K562 (cell line): ENCODE data around the gene SULT2B1. TPM values are rescaled to one million over a fixed set of nuclear protein-coding genes. Genes with fewer than 3 reads are reported as not detected.

Experiments
- ATAC-seq: fragments of 200-7000 bp; cut with Tn5 transposase; 3 replicates; pipeline ENCODE4 v1.9.1; 2020; ENCODE audit warnings: moderate library complexity
- BruUV-seq: library from RNA; stranded (reverse); fragments of 400-500 nt; replicated peaks from 2 replicates; lab custom pipeline; 2021; lab: Mats Ljungman, UMichigan
- CTCF ChIA-PET: fragments of 300-600 bp; formaldehyde crosslinking; extraction: SDS; loops from one replicate; lab custom pipeline; 2021; ENCODE audit warnings: low intra/inter-chr PET ratio; lab: Yijun Ruan, JAX
- POLR2A ChIA-PET: fragments of 300-600, 350-650 bp; sonication (Branson Sonifier 250); formaldehyde crosslinking; extraction: SDS; loops from one replicate; lab custom pipeline; 2021; ENCODE audit warnings: antibody characterized with exemption, inconsistent platforms; lab: Yijun Ruan, JAX
- DNase-seq, 4 experiments: peaks; one replicate each; pipeline versions ENCODE4 v3.0.0 to v3.0.0-alpha.2; 2011 to 2018; ENCODE audit warnings: low spot score in 3 of 4, mixed read lengths in 3 of 4; ENCODE audit errors: extremely low read depth in 1 of 4
- FAIRE-seq: peaks from 2 replicates; lab custom pipeline; 2011; peaks lifted over from hg19 to GRCh38; lab: Jason Lieb, UNC
- H2AFZ ChIP-seq: 2 replicates; pipeline ENCODE4 v1.6.0; 2011; ENCODE audit warnings: low read depth, low read length, control low read depth, inconsistent platforms
- H3K27ac ChIP-seq: fragments of 200-600 bp; 3 replicates; pipeline ENCODE4 v1.8.0; 2011; ENCODE audit warnings: low read depth, mild to moderate bottlenecking, control low read depth, inconsistent platforms, low read length, moderate library complexity, mixed read lengths; ENCODE audit errors: extremely low read depth
- H3K27me3 ChIP-seq, 2 experiments: fragments of 300-600 bp in 1 of 2; 2 replicates in 1 of 2; 3 replicates in 1 of 2; pipeline versions ENCODE4 v1.6.0 to v1.8.0; 2011; ENCODE audit warnings: inconsistent platforms in 2 of 2, low read length in 2 of 2, mild to moderate bottlenecking in 1 of 2, mixed read lengths in 1 of 2, moderate library complexity in 1 of 2; ENCODE audit not compliant: control insufficient read depth in 2 of 2, insufficient read depth in 2 of 2
- H3K36me3 ChIP-seq: fragments of 300-600 bp; 3 replicates; pipeline ENCODE4 v1.8.0; 2011; ENCODE audit warnings: mild to moderate bottlenecking, low read length, inconsistent platforms; ENCODE audit not compliant: control insufficient read depth, insufficient read depth
- H3K4me1 ChIP-seq, 2 experiments: fragments of 200-600 bp in 1 of 2; replicated peaks in 1 of 2; 2 replicates in 1 of 2; 3 replicates in 1 of 2; pipeline versions ENCODE4 v1.5.1 to v1.8.0; 2011; ENCODE audit warnings: inconsistent platforms in 2 of 2, low read length in 2 of 2, mild to moderate bottlenecking in 1 of 2, mixed read lengths in 1 of 2, moderate library complexity in 1 of 2; ENCODE audit not compliant: control insufficient read depth in 2 of 2, insufficient read depth in 2 of 2
- H3K4me2 ChIP-seq: 2 replicates; pipeline ENCODE4 v1.6.1; 2011; ENCODE audit warnings: low read length, control low read depth, inconsistent platforms, mixed read lengths; ENCODE audit not compliant: insufficient read depth
- H3K4me3 ChIP-seq: fragments of 200-600 bp; sonication (generic), shearing (Covaris generic); 2 replicates; pipeline ENCODE4 v1.5.1; 2016; ENCODE audit warnings: control low read depth, inconsistent platforms
- H3K79me2 ChIP-seq: fragments of 200-600 bp; 3 replicates; pipeline ENCODE4 v1.8.0; 2011; ENCODE audit warnings: low read length, inconsistent platforms; ENCODE audit not compliant: control insufficient read depth, insufficient read depth
- H3K9ac ChIP-seq, 2 experiments: 2 replicates each; pipeline versions ENCODE4 v1.6.0 to v1.6.1; 2011; ENCODE audit warnings: low read depth in 2 of 2, low read length in 2 of 2, control low read depth in 1 of 2, inconsistent platforms in 1 of 2, mild to moderate bottlenecking in 1 of 2, mixed read lengths in 1 of 2; ENCODE audit not compliant: insufficient read depth in 1 of 2
- H3K9me1 ChIP-seq: one replicate; pipeline ENCODE4 v1.6.0; 2011; ENCODE audit warnings: inconsistent platforms, mild to moderate bottlenecking, low read length, moderate library complexity; ENCODE audit not compliant: control insufficient read depth, insufficient read depth
- H3K9me3 ChIP-seq: replicated peaks from 2 replicates; pipeline ENCODE4 v1.5.1; 2011; ENCODE audit warnings: low read depth, low read length, inconsistent platforms; ENCODE audit not compliant: control insufficient read depth, insufficient read depth
- H4K20me1 ChIP-seq: replicated peaks from 2 replicates; pipeline ENCODE4 v1.6.1; 2011; ENCODE audit warnings: low read length, inconsistent platforms, mixed read lengths; ENCODE audit not compliant: control insufficient read depth, insufficient read depth
- ATF1 ChIP-seq, 2 experiments: fragments of 450-650 bp in 1 of 2; IDR thresholded peaks; 2 replicates each; pipeline ENCODE4 v1.6.1; 2016; ENCODE audit warnings: missing compliant biosample characterization in 1 of 2, missing genetic modification characterization in 1 of 2
- CBX2 ChIP-seq: fragments of 200-600 bp; sonication (generic); IDR thresholded peaks from one replicate; pipeline ENCODE4 v1.6.1; 2012; ENCODE audit warnings: mild to moderate bottlenecking, low read length, inconsistent platforms; ENCODE audit not compliant: insufficient read depth, poor library complexity, severe bottlenecking
- DNMT1 ChIP-seq: fragments of 450-650 bp; IDR thresholded peaks from 2 replicates; pipeline ENCODE4 v1.6.1; 2016; ENCODE audit warnings: antibody characterized with exemption, mild to moderate bottlenecking
- HNRNPH1 ChIP-seq: fragments of 200-400 bp; formaldehyde crosslinking; optimal IDR thresholded peaks from 2 replicates; pipeline ENCODE3; 2017; ENCODE audit warnings: low read depth, mild to moderate bottlenecking, low read length, moderate library complexity
- MAFF ChIP-seq: IDR thresholded peaks from 2 replicates; pipeline ENCODE4 v1.6.1; 2012; ENCODE audit warnings: low read length, improper control_type of control experiment
- MED1 ChIP-seq: sonication (generic); formaldehyde crosslinking; IDR thresholded peaks from 2 replicates; pipeline ENCODE4 v1.8.1; 2023; ENCODE audit warnings: missing genetic modification reagents, borderline replicate concordance
- OTX1 ChIP-seq: fragments of 450-650 bp; formaldehyde crosslinking; IDR thresholded peaks from 2 replicates; pipeline ENCODE4 v1.4.0; 2022; ENCODE audit warnings: mild to moderate bottlenecking
- PHB ChIP-seq: fragments of 250-450 bp; sonication (Bioruptor Pico); IDR thresholded peaks from 2 replicates; pipeline ENCODE4 v1.5.0; 2021
- RHOXF2B ChIP-seq: fragments of 250-450 bp; sonication (Bioruptor Pico); conservative IDR thresholded peaks from 2 replicates; pipeline ENCODE4 v1.5.1; 2021
- SMARCA4 ChIP-seq: fragments of 450-650 bp; IDR thresholded peaks from 2 replicates; pipeline ENCODE4 v1.6.1; 2016
- SMARCA5 ChIP-seq: fragments of 450-650 bp; IDR thresholded peaks from 2 replicates; pipeline ENCODE4 v1.6.1; 2016
- ZNF668 ChIP-seq: fragments of 250-450 bp; sonication (Bioruptor Pico); IDR thresholded peaks from 2 replicates; pipeline ENCODE4 v1.8.0; 2022; ENCODE audit warnings: mild to moderate bottlenecking, inconsistent platforms
- WGBS: fragments of 100-300 bp; shearing (Covaris generic); methylation state at CpG from one replicate; pipeline ENCODE4 v1.1.6; 2016; ENCODE audit warnings: low coverage, mixed read lengths; ENCODE audit not compliant: insufficient coverage; ENCODE audit errors: missing lambda C conversion rate; 5-methylcytosine and 5-hydroxymethylcytosine counted together
- in situ Hi-C: fragments of 300-500 bp; cut with MboI; formaldehyde crosslinking; loops from 4 replicates; pipeline ENCODE4 v1.15.0; 2018; ENCODE audit warnings: inconsistent platforms, mixed read lengths
- intact Hi-C: fragments of 100-400 bp; cut with micrococcal nuclease; formaldehyde crosslinking; loops from 2 replicates; pipeline ENCODE4 v1.14.2; 2022
- polyA plus RNA-seq, 8 experiments: library from polyadenylated mRNA; depleted of rRNA in 4 of 8; stranded (reverse) in 5 of 8; unstranded in 3 of 8; fragments of >200 nt; fragmentation: Nextera tagmentation in 2 of 8; fragmentation: Illumina TruSeq in 1 of 8; extraction: Ambion mirVana in 2 of 8; extraction: Trizol in 1 of 8; gene quantifications; 2 replicates each; pipeline versions ENCODE4 v1.2.1 to v1.2.3, GENCODE V29; 2011 to 2014; ENCODE audit warnings: inconsistent platforms in 1 of 8, missing spikeins in 1 of 8
- total RNA-seq, 7 experiments: library from RNA; depleted of rRNA in 6 of 7; stranded (reverse); fragments of >200 nt in 6 of 7; fragmentation: Illumina TruSeq in 2 of 7; extraction: Trizol in 2 of 7; gene quantifications; 2 replicates each; pipeline versions ENCODE4 v1.2.1 to v1.2.3, GENCODE V29; 2011 to 2021; ENCODE audit warnings: low replicate concordance in 1 of 7
- TF ChIP-seq, protein P1 (sequence below), 2 experiments: fragments of 450-650 bp; formaldehyde crosslinking in 1 of 2; IDR thresholded peaks; 2 replicates each; pipeline versions ENCODE4 v1.4.0 to v1.6.1; 2014 to 2020; ENCODE audit warnings: mild to moderate bottlenecking in 2 of 2, borderline replicate concordance in 1 of 2, low read depth in 1 of 2

Gene SULT2B1
- total and polyA plus RNA-seq, 9 of the 15 experiments (the other 6 are each of a cell fraction or from before 2014, with no cell fraction given), result 0.09 to 0.62 (median 0.22) TPM; not detected in 2

DNA sequence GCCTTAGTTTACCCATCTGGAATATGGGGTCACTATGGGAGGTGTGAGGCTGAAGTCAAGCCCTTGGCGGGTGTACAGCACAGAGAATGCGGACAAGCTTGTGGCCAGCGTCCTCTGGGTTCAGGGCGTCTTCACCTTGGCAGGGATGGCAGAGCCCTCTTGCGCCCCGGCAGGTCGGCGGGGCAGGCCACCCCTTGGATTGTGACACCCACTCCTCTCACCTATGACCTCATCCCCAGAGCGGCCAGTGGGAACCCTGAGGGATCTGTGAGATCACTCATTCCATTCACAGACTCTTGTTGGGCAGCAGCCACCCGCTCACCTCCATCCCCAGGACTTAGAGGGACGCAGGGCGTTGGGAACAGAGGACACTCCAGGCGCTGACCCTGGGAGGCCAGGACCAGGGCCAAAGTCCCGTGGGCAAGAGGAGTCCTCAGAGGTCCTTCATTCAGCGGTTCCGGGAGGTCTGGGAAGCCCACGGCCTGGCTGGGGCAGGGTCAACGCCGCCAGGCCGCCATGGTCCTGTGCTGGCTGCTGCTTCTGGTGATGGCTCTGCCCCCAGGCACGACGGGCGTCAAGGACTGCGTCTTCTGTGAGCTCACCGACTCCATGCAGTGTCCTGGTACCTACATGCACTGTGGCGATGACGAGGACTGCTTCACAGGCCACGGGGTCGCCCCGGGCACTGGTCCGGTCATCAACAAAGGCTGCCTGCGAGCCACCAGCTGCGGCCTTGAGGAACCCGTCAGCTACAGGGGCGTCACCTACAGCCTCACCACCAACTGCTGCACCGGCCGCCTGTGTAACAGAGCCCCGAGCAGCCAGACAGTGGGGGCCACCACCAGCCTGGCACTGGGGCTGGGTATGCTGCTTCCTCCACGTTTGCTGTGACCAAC lies 54.7 kb downstream of the SULT2B1 start, which contains the start of gene SPACA4 (continued):
- TF ChIP-seq OTX1 (CRISPR knock-in tag) (no peak), MED1 (CRISPR knock-in tag) (no peak), DNMT1 (no peak), SMARCA4 (no peak)

DNA sequence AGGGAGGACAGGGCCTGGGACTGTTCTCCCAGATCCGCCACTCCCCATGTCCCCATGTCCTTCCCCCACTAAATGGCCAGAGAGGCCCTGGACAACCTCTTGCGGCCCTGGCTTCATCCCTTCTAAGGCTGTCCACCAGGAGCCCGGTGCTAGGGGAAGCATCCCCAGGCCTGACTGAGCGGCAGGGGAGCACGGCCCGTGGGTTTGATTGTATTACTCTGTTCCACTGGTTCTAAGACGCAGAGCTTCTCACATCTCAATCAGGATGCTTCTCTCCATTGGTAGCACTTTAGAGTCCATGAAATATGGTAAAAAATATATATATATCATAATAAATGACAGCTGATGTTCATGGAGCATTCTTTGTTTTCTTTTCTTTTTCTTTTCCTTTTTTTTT lies 55.4 kb downstream of the SULT2B1 start:
- CTCF ChIA-PET, result interaction anchor here (1.0 kb wide), 1 partner anchor 102 kb away, joined by 4 read pairs; no protein-coding TSS in a partner anchor
- H3K27ac ChIP-seq, result no peak overlapping the region
- H3K9ac ChIP-seq, result no peak overlapping the region; a peak in 1 of 4 replicates
- H3K79me2 ChIP-seq, result no peaks in the 10 kb centered on the region
- H3K4me2 ChIP-seq, result no peak overlapping the region
- FAIRE-seq (no peak), ATAC-seq (peak; percentile 12; the same call in 1 of the 3 replicates), DNase-seq (no peak)
- H2AFZ ChIP-seq, result no peak overlapping the region
- intact Hi-C loops, result no loop called here
- no peak overlapping the region for H3K4me3 ChIP-seq
- no TSS peak for BruUV-seq
- no peaks in the 10 kb centered on the region for H3K36me3 ChIP-seq
- WGBS, result 21% methylated on average over 6 of the region's 7 CpGs
- H3K9me3 ChIP-seq, result no peaks in the 10 kb centered on the region
- POLR2A ChIA-PET, result interaction anchor here (0.6 to 6.1 kb wide), 3 partner anchors 10 to 207 kb away, joined by 4 to 85 read pairs (median 8); partner anchors contain the start of genes RPL18 and SPHK2
- peaks cover 0 to 31% of the 10 kb centered on the region in 2 experiments; a peak in 2 of 5 replicates for H3K4me1 ChIP-seq
- H3K9me1 ChIP-seq, result no peaks in the 10 kb centered on the region
- no peaks in the 10 kb centered on the region for H3K27me3 ChIP-seq
- H4K20me1 ChIP-seq, result no peaks in the 10 kb centered on the region; the same call in 1 of the 2 replicates
- in situ Hi-C loops, result no loop called here
- TF ChIP-seq CBX2 (no peak), PHB (CRISPR knock-in tag) (no peak), RHOXF2B (CRISPR knock-in tag) (no peak), HNRNPH1 (no peak), MAFF (no peak), SMARCA5 (no peak), ATF1 (CRISPR knock-in tag; IDR thresholded peaks at IDR 0.05) (no peak), ATF1 (tag; IDR thresholded peaks at IDR 0.05) (no peak), ZNF668 (no peak)
- TF ChIP-seq, protein P1, sequence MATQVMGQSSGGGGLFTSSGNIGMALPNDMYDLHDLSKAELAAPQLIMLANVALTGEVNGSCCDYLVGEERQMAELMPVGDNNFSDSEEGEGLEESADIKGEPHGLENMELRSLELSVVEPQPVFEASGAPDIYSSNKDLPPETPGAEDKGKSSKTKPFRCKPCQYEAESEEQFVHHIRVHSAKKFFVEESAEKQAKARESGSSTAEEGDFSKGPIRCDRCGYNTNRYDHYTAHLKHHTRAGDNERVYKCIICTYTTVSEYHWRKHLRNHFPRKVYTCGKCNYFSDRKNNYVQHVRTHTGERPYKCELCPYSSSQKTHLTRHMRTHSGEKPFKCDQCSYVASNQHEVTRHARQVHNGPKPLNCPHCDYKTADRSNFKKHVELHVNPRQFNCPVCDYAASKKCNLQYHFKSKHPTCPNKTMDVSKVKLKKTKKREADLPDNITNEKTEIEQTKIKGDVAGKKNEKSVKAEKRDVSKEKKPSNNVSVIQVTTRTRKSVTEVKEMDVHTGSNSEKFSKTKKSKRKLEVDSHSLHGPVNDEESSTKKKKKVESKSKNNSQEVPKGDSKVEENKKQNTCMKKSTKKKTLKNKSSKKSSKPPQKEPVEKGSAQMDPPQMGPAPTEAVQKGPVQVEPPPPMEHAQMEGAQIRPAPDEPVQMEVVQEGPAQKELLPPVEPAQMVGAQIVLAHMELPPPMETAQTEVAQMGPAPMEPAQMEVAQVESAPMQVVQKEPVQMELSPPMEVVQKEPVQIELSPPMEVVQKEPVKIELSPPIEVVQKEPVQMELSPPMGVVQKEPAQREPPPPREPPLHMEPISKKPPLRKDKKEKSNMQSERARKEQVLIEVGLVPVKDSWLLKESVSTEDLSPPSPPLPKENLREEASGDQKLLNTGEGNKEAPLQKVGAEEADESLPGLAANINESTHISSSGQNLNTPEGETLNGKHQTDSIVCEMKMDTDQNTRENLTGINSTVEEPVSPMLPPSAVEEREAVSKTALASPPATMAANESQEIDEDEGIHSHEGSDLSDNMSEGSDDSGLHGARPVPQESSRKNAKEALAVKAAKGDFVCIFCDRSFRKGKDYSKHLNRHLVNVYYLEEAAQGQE (IDR thresholded peaks at IDR 0.05; ENCODE audit: borderline replicate concordance), result no peak
- TF ChIP-seq, protein P1 (CRISPR knock-in tag; IDR thresholded peaks at IDR 0.05; ENCODE audit: low read depth), result no peak
